Measurements from ENCODE around the gene SMAD2.
"Not testable (repeated sequence)": the region's sequence is repeated elsewhere in the genome, so short reads cannot be mapped to it uniquely, and the experiment has no call there.

The SMAD2 gene

GRCh38 chr18:47790036-47790435, 140.4 kb downstream of the SMAD2 start:
- DNase-seq (ENCODE audit: low read depth in 1 of 2, low spot score in 1 of 2), result no peak
- no peak for TF ChIP-seq JUND (IDR thresholded peaks at IDR 0.05; ENCODE audit: low read depth)
- in situ Hi-C loops (cut with HindIII; ENCODE audit: low pct_unique_long_range_greater_than_20kb, low sequenced_read_pairs), result no loop called here

- TF ChIP-seq JUND (IDR thresholded peaks at IDR 0.05; ENCODE audit: low read depth), result no peak
- DNase-seq (ENCODE audit: low read depth in 1 of 2, low spot score in 1 of 2), result no peak
- in situ Hi-C loops (cut with HindIII; ENCODE audit: low pct_unique_long_range_greater_than_20kb, low sequenced_read_pairs), result no loop called here
These were observed 141.8 kb downstream of the SMAD2 start for GRCh38 chr18:47788621-47789020.

- in situ Hi-C loops (cut with HindIII; ENCODE audit: low pct_unique_long_range_greater_than_20kb, low sequenced_read_pairs), result no loop called here
- no peak for TF ChIP-seq JUND (IDR thresholded peaks at IDR 0.05; ENCODE audit: low read depth)
- DNase-seq (ENCODE audit: low read depth in 1 of 2, low spot score in 1 of 2), result no peak
These were observed 148.9 kb downstream of the SMAD2 start for GRCh38 chr18:47781561-47781960.

- no peak for DNase-seq (ENCODE audit: low read depth in 1 of 2, low spot score in 1 of 2)
- no peak for TF ChIP-seq JUND (IDR thresholded peaks at IDR 0.05; ENCODE audit: low read depth)
- in situ Hi-C loops (cut with HindIII; ENCODE audit: low pct_unique_long_range_greater_than_20kb, low sequenced_read_pairs), result no loop called here
These were observed 150.3 kb downstream of the SMAD2 start for GRCh38 chr18:47780011-47780725.

GRCh38 chr18:47779381-47779780, 151.1 kb downstream of the SMAD2 start:
- peak in 1 of 2 experiments; percentile 9 for DNase-seq (ENCODE audit: low read depth in 1 of 2, low spot score in 1 of 2)
- TF ChIP-seq JUND (IDR thresholded peaks at IDR 0.05; ENCODE audit: low read depth), result no peak
- in situ Hi-C loops (cut with HindIII; ENCODE audit: low pct_unique_long_range_greater_than_20kb, low sequenced_read_pairs), result no loop called here

- no peak for TF ChIP-seq JUND (IDR thresholded peaks at IDR 0.05; ENCODE audit: low read depth)
- in situ Hi-C loops (cut with HindIII; ENCODE audit: low pct_unique_long_range_greater_than_20kb, low sequenced_read_pairs), result no loop called here
- DNase-seq (ENCODE audit: low read depth in 1 of 2, low spot score in 1 of 2), result no peak
These were observed 152.8 kb downstream of the SMAD2 start for GRCh38 chr18:47777626-47778025.

GRCh38 chr18:47775961-47776360, 154.5 kb downstream of the SMAD2 start:
- in situ Hi-C loops (cut with HindIII; ENCODE audit: low pct_unique_long_range_greater_than_20kb, low sequenced_read_pairs), result no loop called here
- peak; percentile 18 to 70 for DNase-seq (ENCODE audit: low read depth in 1 of 2, low spot score in 1 of 2)

GRCh38 chr18:47773931-47774330, 156.5 kb downstream of the SMAD2 start:
- in situ Hi-C loops (cut with HindIII; ENCODE audit: low pct_unique_long_range_greater_than_20kb, low sequenced_read_pairs), result no loop called here
- no peak for TF ChIP-seq JUND (IDR thresholded peaks at IDR 0.05; ENCODE audit: low read depth)
- no peak for DNase-seq (ENCODE audit: low read depth in 1 of 2, low spot score in 1 of 2)

More at GRCh38 chr18:47775961-47776360, 154.5 kb downstream of the SMAD2 start:
- TF ChIP-seq JUND (IDR thresholded peaks at IDR 0.05; ENCODE audit: low read depth), result no peak

GRCh38 chr18:47772374-47773248, 157.8 kb downstream of the SMAD2 start:
- in situ Hi-C loops (cut with HindIII; ENCODE audit: low pct_unique_long_range_greater_than_20kb, low sequenced_read_pairs), result no loop called here
- peak; percentile 28 to 79 for DNase-seq (ENCODE audit: low read depth in 1 of 2, low spot score in 1 of 2)
- no peak for TF ChIP-seq JUND (IDR thresholded peaks at IDR 0.05; ENCODE audit: low read depth)

- no peak for TF ChIP-seq JUND (IDR thresholded peaks at IDR 0.05; ENCODE audit: low read depth)
- in situ Hi-C loops (cut with HindIII; ENCODE audit: low pct_unique_long_range_greater_than_20kb, low sequenced_read_pairs), result no loop called here
- no peak for DNase-seq (ENCODE audit: low read depth in 1 of 2, low spot score in 1 of 2)
These were observed 158.5 kb downstream of the SMAD2 start for GRCh38 chr18:47771922-47772321.

- no peak for TF ChIP-seq JUND (IDR thresholded peaks at IDR 0.05; ENCODE audit: low read depth)
- DNase-seq (ENCODE audit: low read depth in 1 of 2, low spot score in 1 of 2), result no peak
- in situ Hi-C loops (cut with HindIII; ENCODE audit: low pct_unique_long_range_greater_than_20kb, low sequenced_read_pairs), result no loop called here
These were observed 162.8 kb downstream of the SMAD2 start for GRCh38 chr18:47767699-47768098.

- in situ Hi-C loops (cut with HindIII; ENCODE audit: low pct_unique_long_range_greater_than_20kb, low sequenced_read_pairs); DNase-seq (ENCODE audit: low read depth in 1 of 2, low spot score in 1 of 2): not testable (repeated sequence)
These were observed 163.3 kb downstream of the SMAD2 start for GRCh38 chr18:47767198-47767597.
